Activated naive CD4-positive, alpha-beta T cell treated with anti-CD3 and anti-CD28 coated beads, Interleukin-2, amount 50 U/mL, for 16 hours (primary cell): ENCODE measurements around the gene EXOC8.

Experiments used
- DNase-seq: peaks from one replicate; pipeline ENCODE4 v3.0.0-alpha.2; 2020

EXOC8 gene

GRCh38 chr1:231313661-231314060 is 24.0 kb downstream of the EXOC8 start:
- DNase-seq, result no peak

GRCh38 chr1:231312432-231312788 is 25.2 kb downstream of the EXOC8 start:
- no peak for DNase-seq

- no peak for DNase-seq
Observed at GRCh38 chr1:231311720-231312431, 25.8 kb downstream of the EXOC8 start.

GRCh38 chr1:231310391-231310934 is 27.2 kb downstream of the EXOC8 start:
- DNase-seq, result no peak

GRCh38 chr1:231301990-231302389 is 35.7 kb downstream of the EXOC8 start:
- DNase-seq, result no peak

GRCh38 chr1:231295938-231296337 is 41.7 kb downstream of the EXOC8 start:
- DNase-seq, result no peak

- DNase-seq, result no peak
Observed at GRCh38 chr1:231286603-231287002, 51.0 kb downstream of the EXOC8 start.

GRCh38 chr1:231284441-231284840 is 53.2 kb downstream of the EXOC8 start:
- DNase-seq, result no peak
